Activated naive CD4-positive, alpha-beta T cell treated with anti-CD3 and anti-CD28 coated beads, Interleukin-2, amount 10 ng/mL, durations not matched to agents 7 days and 5 days (primary cell): ENCODE results near the gene DOCK3.
"Not testable (repeated sequence)": the region's sequence is repeated elsewhere in the genome, so short reads cannot be mapped to it uniquely, and the experiment has no call there.

Experiments
- CTCF ChIA-PET: fragments of 350-600 bp; sonication (Branson Sonifier 250); formaldehyde crosslinking; loops from one replicate; lab custom pipeline; 2021; ENCODE audit warnings: antibody characterized with exemption; lab: Charles Lee
- DNase-seq: peaks from one replicate; pipeline ENCODE4 v3.0.0-alpha.2; 2020
- H3K27ac Mint-ChIP-seq: one replicate; pipeline ENCODE4 v1.8.0; 2021; ENCODE audit warnings: mild to moderate bottlenecking, moderate library complexity, mixed read lengths
- H3K27me3 Mint-ChIP-seq: one replicate; pipeline ENCODE4 v1.8.0; 2021; ENCODE audit warnings: mild to moderate bottlenecking, mixed read lengths
- H3K36me3 Mint-ChIP-seq: one replicate; pipeline ENCODE4 v1.8.0; 2021; ENCODE audit warnings: mixed read lengths
- H3K4me1 Mint-ChIP-seq: one replicate; pipeline ENCODE4 v1.8.0; 2021; ENCODE audit warnings: mixed read lengths
- H3K4me3 Mint-ChIP-seq: one replicate; pipeline ENCODE4 v1.8.0; 2021; ENCODE audit warnings: mild to moderate bottlenecking, moderate library complexity, mixed read lengths
- H3K9me3 Mint-ChIP-seq: one replicate; pipeline ENCODE4 v1.8.0; 2021; ENCODE audit warnings: mixed read lengths

The DOCK3 gene

GRCh38 chr3:51242939-51243338 is 568.2 kb downstream of the DOCK3 start:
- Mint-ChIP-seq H3K4me1 (no peaks in the 10 kb centered on the region), H3K36me3 (no peaks in the 10 kb centered on the region), H3K9me3 (peaks cover 3% of the 10 kb centered on the region), H3K27ac (no peak overlapping the region), H3K27me3 (no peaks in the 10 kb centered on the region), H3K4me3 (no peak overlapping the region)
- CTCF ChIA-PET: no interaction called here
- DNase-seq: no peak

- CTCF ChIA-PET: no interaction called here
These were observed 569.2 kb downstream of the DOCK3 start for GRCh38 chr3:51243924-51244323.

GRCh38 chr3:51245867-51246266 is 571.1 kb downstream of the DOCK3 start:
- no peak for DNase-seq
- Mint-ChIP-seq H3K9me3 (peaks cover 5% of the 10 kb centered on the region), H3K27ac (no peak overlapping the region), H3K4me1 (no peaks in the 10 kb centered on the region), H3K36me3 (no peaks in the 10 kb centered on the region), H3K27me3 (no peaks in the 10 kb centered on the region), H3K4me3 (no peak overlapping the region)
- CTCF ChIA-PET: no interaction called here

More at GRCh38 chr3:51243924-51244323, 569.2 kb downstream of the DOCK3 start:
- peaks cover 3% of the 10 kb centered on the region for H3K9me3 Mint-ChIP-seq
- H3K27ac Mint-ChIP-seq: no peak overlapping the region
- no peaks in the 10 kb centered on the region for H3K27me3 Mint-ChIP-seq
- H3K4me3 Mint-ChIP-seq: no peak overlapping the region
- DNase-seq: no peak
- no peaks in the 10 kb centered on the region for H3K4me1 Mint-ChIP-seq
- H3K36me3 Mint-ChIP-seq: no peaks in the 10 kb centered on the region

- no peaks in the 10 kb centered on the region for H3K27me3 Mint-ChIP-seq
- CTCF ChIA-PET: no interaction called here
- no peaks in the 10 kb centered on the region for H3K36me3 Mint-ChIP-seq
- H3K4me1 Mint-ChIP-seq: no peaks in the 10 kb centered on the region
- no peak for DNase-seq
- H3K4me3 Mint-ChIP-seq: no peak overlapping the region
- no peaks in the 10 kb centered on the region for H3K9me3 Mint-ChIP-seq
- no peak overlapping the region for H3K27ac Mint-ChIP-seq
These were observed 583.1 kb downstream of the DOCK3 start for GRCh38 chr3:51257870-51258269.

GRCh38 chr3:51264166-51264565 is 589.4 kb downstream of the DOCK3 start:
- not testable (repeated sequence) for H3K27ac Mint-ChIP-seq

GRCh38 chr3:51268132-51268531 is 593.4 kb downstream of the DOCK3 start:
- DNase-seq: no peak
- Mint-ChIP-seq H3K4me1 (peaks cover 10% of the 10 kb centered on the region), H3K36me3 (no peaks in the 10 kb centered on the region), H3K9me3 (peaks cover 10% of the 10 kb centered on the region), H3K27ac (no peak overlapping the region), H3K4me3 (no peak overlapping the region), H3K27me3 (no peaks in the 10 kb centered on the region)
- CTCF ChIA-PET: no interaction called here

More at GRCh38 chr3:51264166-51264565, 589.4 kb downstream of the DOCK3 start:
- DNase-seq, H3K27me3 Mint-ChIP-seq, CTCF ChIA-PET, H3K4me1 Mint-ChIP-seq, H3K4me3 Mint-ChIP-seq, H3K36me3 Mint-ChIP-seq: not testable (repeated sequence)
- H3K9me3 Mint-ChIP-seq: peaks cover 10% of the 10 kb centered on the region

GRCh38 chr3:51269466-51269865 is 594.7 kb downstream of the DOCK3 start:
- CTCF ChIA-PET: no interaction called here
- no peaks in the 10 kb centered on the region for H3K36me3 Mint-ChIP-seq
- no peak overlapping the region for H3K4me3 Mint-ChIP-seq
- H3K9me3 Mint-ChIP-seq: peaks cover 8% of the 10 kb centered on the region
- H3K4me1 Mint-ChIP-seq: peaks cover 10% of the 10 kb centered on the region
- H3K27me3 Mint-ChIP-seq: no peaks in the 10 kb centered on the region
- no peak for DNase-seq
- peak overlapping the region; percentile 37 for H3K27ac Mint-ChIP-seq

GRCh38 chr3:51270559-51270958 is 595.8 kb downstream of the DOCK3 start:
- DNase-seq: no peak
- Mint-ChIP-seq H3K27me3 (no peaks in the 10 kb centered on the region), H3K9me3 (peaks cover 6% of the 10 kb centered on the region), H3K4me3 (no peak overlapping the region), H3K4me1 (peaks cover 10% of the 10 kb centered on the region), H3K36me3 (no peaks in the 10 kb centered on the region), H3K27ac (peak overlapping the region; percentile 79)
- CTCF ChIA-PET: no interaction called here

GRCh38 chr3:51271172-51271571 is 596.4 kb downstream of the DOCK3 start:
- H3K9me3 Mint-ChIP-seq: peaks cover 2% of the 10 kb centered on the region
- H3K4me1 Mint-ChIP-seq: peaks cover 10% of the 10 kb centered on the region
- no peak for DNase-seq
- H3K27me3 Mint-ChIP-seq: no peaks in the 10 kb centered on the region
- H3K27ac Mint-ChIP-seq: peak overlapping the region; percentile 79
- no peak overlapping the region for H3K4me3 Mint-ChIP-seq
- CTCF ChIA-PET: no interaction called here
- no peaks in the 10 kb centered on the region for H3K36me3 Mint-ChIP-seq

GRCh38 chr3:51274052-51274451 is 599.3 kb downstream of the DOCK3 start:
- no peak for DNase-seq
- CTCF ChIA-PET: no interaction called here
- H3K4me1 Mint-ChIP-seq: peaks cover 10% of the 10 kb centered on the region
- no peaks in the 10 kb centered on the region for H3K27me3 Mint-ChIP-seq
- no peak overlapping the region for H3K4me3 Mint-ChIP-seq
- H3K27ac Mint-ChIP-seq: no peak overlapping the region
- H3K9me3 Mint-ChIP-seq: no peaks in the 10 kb centered on the region
- no peaks in the 10 kb centered on the region for H3K36me3 Mint-ChIP-seq

GRCh38 chr3:51275111-51275805 is 600.5 kb downstream of the DOCK3 start:
- H3K36me3 Mint-ChIP-seq: no peaks in the 10 kb centered on the region
- H3K27me3 Mint-ChIP-seq: no peaks in the 10 kb centered on the region
- peaks cover 10% of the 10 kb centered on the region for H3K4me1 Mint-ChIP-seq
- no peak for DNase-seq
- H3K27ac Mint-ChIP-seq: no peak overlapping the region
- H3K9me3 Mint-ChIP-seq: no peaks in the 10 kb centered on the region
- CTCF ChIA-PET: interaction anchor here (0.6 kb wide), 1 partner anchor 533 kb away, joined by 3 read pairs; no protein-coding TSS in a partner anchor
- no peak overlapping the region for H3K4me3 Mint-ChIP-seq

GRCh38 chr3:51276046-51276445 is 601.3 kb downstream of the DOCK3 start:
- DNase-seq: no peak
- Mint-ChIP-seq H3K4me1 (peaks cover 4% of the 10 kb centered on the region), H3K27ac (no peak overlapping the region), H3K27me3 (no peaks in the 10 kb centered on the region), H3K4me3 (no peak overlapping the region), H3K9me3 (no peaks in the 10 kb centered on the region), H3K36me3 (no peaks in the 10 kb centered on the region)
- CTCF ChIA-PET: no interaction called here

- H3K27ac Mint-ChIP-seq: no peak overlapping the region
- CTCF ChIA-PET: no interaction called here
- no peak for DNase-seq
- no peaks in the 10 kb centered on the region for H3K4me1 Mint-ChIP-seq
- no peak overlapping the region for H3K4me3 Mint-ChIP-seq
- no peaks in the 10 kb centered on the region for H3K27me3 Mint-ChIP-seq
- H3K9me3 Mint-ChIP-seq: no peaks in the 10 kb centered on the region
- no peaks in the 10 kb centered on the region for H3K36me3 Mint-ChIP-seq
These were observed 604.7 kb downstream of the DOCK3 start for GRCh38 chr3:51279448-51279847.

GRCh38 chr3:51280176-51280575 is 605.4 kb downstream of the DOCK3 start:
- no peaks in the 10 kb centered on the region for H3K27me3 Mint-ChIP-seq
- no peak for DNase-seq
- H3K4me1 Mint-ChIP-seq: no peaks in the 10 kb centered on the region
- H3K4me3 Mint-ChIP-seq: no peak overlapping the region
- peaks cover 2% of the 10 kb centered on the region for H3K9me3 Mint-ChIP-seq
- CTCF ChIA-PET: no interaction called here
- no peak overlapping the region for H3K27ac Mint-ChIP-seq
- peaks cover 1% of the 10 kb centered on the region for H3K36me3 Mint-ChIP-seq

GRCh38 chr3:51282931-51283330 is 608.2 kb downstream of the DOCK3 start:
- no peak overlapping the region for H3K27ac Mint-ChIP-seq
- H3K27me3 Mint-ChIP-seq: no peaks in the 10 kb centered on the region
- no peaks in the 10 kb centered on the region for H3K4me1 Mint-ChIP-seq
- peaks cover 6% of the 10 kb centered on the region for H3K36me3 Mint-ChIP-seq
- no peak for DNase-seq
- H3K4me3 Mint-ChIP-seq: no peak overlapping the region
- CTCF ChIA-PET: no interaction called here
- H3K9me3 Mint-ChIP-seq: peaks cover 9% of the 10 kb centered on the region
